T-helper 2 cell treated with Interferon-gamma antibody and Interleukin-4, amounts not matched to agents 5 μg/mL and 100 μg/mL, for 36 hours (primary cell): ENCODE measurements around the gene ZNF358.
A peak's percentile ranks its signal among the peaks of the same experiment; 100 is the strongest.

Experiments
- DNase-seq: peaks from one replicate; pipeline ENCODE4 v3.0.0; 2021; ENCODE audit warnings: low spot score
- H3K27ac Mint-ChIP-seq: one replicate; pipeline ENCODE4 v1.8.0; 2021; ENCODE audit warnings: mild to moderate bottlenecking, mixed read lengths
- H3K27me3 Mint-ChIP-seq: one replicate; pipeline ENCODE4 v1.8.0; 2021; ENCODE audit warnings: low read depth, mixed read lengths
- H3K36me3 Mint-ChIP-seq: one replicate; pipeline ENCODE4 v1.8.0; 2021; ENCODE audit warnings: low read depth, mixed read lengths
- H3K4me1 Mint-ChIP-seq: one replicate; pipeline ENCODE4 v1.8.0; 2021; ENCODE audit warnings: low read depth, mixed read lengths
- H3K4me3 Mint-ChIP-seq: one replicate; pipeline ENCODE4 v1.8.0; 2022; ENCODE audit warnings: mild to moderate bottlenecking, moderate library complexity, mixed read lengths
- H3K9me3 Mint-ChIP-seq: one replicate; pipeline ENCODE4 v1.8.0; 2021; ENCODE audit warnings: mixed read lengths

The ZNF358 gene

GRCh38 chr19:7504684-7505083, 11.2 kb upstream of the ZNF358 start:
- H3K27me3 Mint-ChIP-seq = peaks cover 31% of the 10 kb centered on the region
- H3K4me3 Mint-ChIP-seq = no peak overlapping the region
- H3K4me1 Mint-ChIP-seq = peaks cover 2% of the 10 kb centered on the region
- no peak for DNase-seq
- H3K27ac Mint-ChIP-seq = no peak overlapping the region
- no peaks in the 10 kb centered on the region for H3K36me3 Mint-ChIP-seq
- no peaks in the 10 kb centered on the region for H3K9me3 Mint-ChIP-seq

GRCh38 chr19:7505288-7505681, 10.6 kb upstream of the ZNF358 start:
- Mint-ChIP-seq H3K4me3 (no peak overlapping the region), H3K36me3 (no peaks in the 10 kb centered on the region), H3K9me3 (no peaks in the 10 kb centered on the region), H3K4me1 (peaks cover 2% of the 10 kb centered on the region), H3K27me3 (peaks cover 28% of the 10 kb centered on the region), H3K27ac (no peak overlapping the region)
- DNase-seq = no peak

- Mint-ChIP-seq H3K36me3 (no peaks in the 10 kb centered on the region), H3K4me1 (peaks cover 2% of the 10 kb centered on the region), H3K27ac (no peak overlapping the region), H3K27me3 (peaks cover 28% of the 10 kb centered on the region), H3K4me3 (peak overlapping the region; percentile 12), H3K9me3 (no peaks in the 10 kb centered on the region)
- no peak for DNase-seq
These were observed 10.1 kb upstream of the ZNF358 start for GRCh38 chr19:7505682-7506384.

GRCh38 chr19:7506385-7507328, 9.2 kb upstream of the ZNF358 start:
- H3K4me3 Mint-ChIP-seq = no peak overlapping the region
- DNase-seq = peak; percentile 51
- peaks cover 2% of the 10 kb centered on the region for H3K4me1 Mint-ChIP-seq
- no peak overlapping the region for H3K27ac Mint-ChIP-seq
- peaks cover 23% of the 10 kb centered on the region for H3K27me3 Mint-ChIP-seq
- no peaks in the 10 kb centered on the region for H3K36me3 Mint-ChIP-seq
- H3K9me3 Mint-ChIP-seq = no peaks in the 10 kb centered on the region

GRCh38 chr19:7507884-7508283, 8.0 kb upstream of the ZNF358 start:
- H3K27me3 Mint-ChIP-seq = peaks cover 14% of the 10 kb centered on the region
- no peak overlapping the region for H3K27ac Mint-ChIP-seq
- H3K9me3 Mint-ChIP-seq = no peaks in the 10 kb centered on the region
- peak; percentile 32 for DNase-seq
- H3K4me1 Mint-ChIP-seq = peaks cover 2% of the 10 kb centered on the region
- no peaks in the 10 kb centered on the region for H3K36me3 Mint-ChIP-seq
- H3K4me3 Mint-ChIP-seq = no peak overlapping the region

- H3K4me3 Mint-ChIP-seq = no peak overlapping the region
- no peak for DNase-seq
- H3K4me1 Mint-ChIP-seq = peaks cover 2% of the 10 kb centered on the region
- H3K9me3 Mint-ChIP-seq = no peaks in the 10 kb centered on the region
- H3K27me3 Mint-ChIP-seq = peaks cover 16% of the 10 kb centered on the region
- no peak overlapping the region for H3K27ac Mint-ChIP-seq
- H3K36me3 Mint-ChIP-seq = no peaks in the 10 kb centered on the region
These were observed 6.3 kb upstream of the ZNF358 start for GRCh38 chr19:7509625-7510024.

GRCh38 chr19:7512400-7512851, 3.5 kb upstream of the ZNF358 start:
- Mint-ChIP-seq H3K9me3 (no peaks in the 10 kb centered on the region), H3K4me1 (peaks cover 4% of the 10 kb centered on the region), H3K27me3 (peaks cover 25% of the 10 kb centered on the region), H3K4me3 (no peak overlapping the region), H3K36me3 (no peaks in the 10 kb centered on the region), H3K27ac (no peak overlapping the region)
- no peak for DNase-seq

GRCh38 chr19:7513809-7514642, 1.9 kb upstream of the ZNF358 start:
- Mint-ChIP-seq H3K36me3 (no peaks in the 10 kb centered on the region), H3K9me3 (no peaks in the 10 kb centered on the region), H3K4me1 (peaks cover 6% of the 10 kb centered on the region), H3K4me3 (no peak overlapping the region), H3K27ac (no peak overlapping the region), H3K27me3 (peaks cover 28% of the 10 kb centered on the region)
- DNase-seq = no peak

GRCh38 chr19:7515110-7515644, 726 bp upstream of the ZNF358 start:
- no peak for DNase-seq
- H3K9me3 Mint-ChIP-seq = no peaks in the 10 kb centered on the region
- no peaks in the 10 kb centered on the region for H3K36me3 Mint-ChIP-seq
- H3K4me1 Mint-ChIP-seq = peaks cover 6% of the 10 kb centered on the region
- H3K27me3 Mint-ChIP-seq = peaks cover 28% of the 10 kb centered on the region
- peak overlapping the region; percentile 72 for H3K4me3 Mint-ChIP-seq
- H3K27ac Mint-ChIP-seq = peak overlapping the region; percentile 33

GRCh38 chr19:7516333-7516732, 430 bp downstream of the ZNF358 start:
- Mint-ChIP-seq H3K9me3 (no peaks in the 10 kb centered on the region), H3K4me3 (peak overlapping the region; percentile 57), H3K27me3 (peaks cover 28% of the 10 kb centered on the region), H3K4me1 (peaks cover 6% of the 10 kb centered on the region), H3K27ac (no peak overlapping the region), H3K36me3 (no peaks in the 10 kb centered on the region)
- no peak for DNase-seq

- Mint-ChIP-seq H3K4me3 (peak overlapping the region; percentile 57), H3K27ac (no peak overlapping the region), H3K4me1 (peaks cover 7% of the 10 kb centered on the region), H3K36me3 (no peaks in the 10 kb centered on the region), H3K9me3 (no peaks in the 10 kb centered on the region), H3K27me3 (peaks cover 28% of the 10 kb centered on the region)
- DNase-seq = no peak
These were observed 975 bp downstream of the ZNF358 start for GRCh38 chr19:7516878-7517277.

GRCh38 chr19:7519361-7520130, 3.6 kb downstream of the ZNF358 start:
- Mint-ChIP-seq H3K4me1 (peaks cover 11% of the 10 kb centered on the region), H3K36me3 (no peaks in the 10 kb centered on the region), H3K4me3 (no peak overlapping the region), H3K9me3 (no peaks in the 10 kb centered on the region), H3K27me3 (peaks cover 22% of the 10 kb centered on the region), H3K27ac (no peak overlapping the region)
- no peak for DNase-seq
